ENCODE measurements around the gene CEACAM19. TPM values are rescaled to one million over a fixed set of nuclear protein-coding genes. Genes with fewer than 3 reads are reported as not detected.

The CEACAM19 gene
- total and polyA plus RNA-seq, 2 donors (not counting 3 experiments of a cell fraction or from before 2014, with no cell fraction given), result 9.9 to 14.5 TPM

DNA sequence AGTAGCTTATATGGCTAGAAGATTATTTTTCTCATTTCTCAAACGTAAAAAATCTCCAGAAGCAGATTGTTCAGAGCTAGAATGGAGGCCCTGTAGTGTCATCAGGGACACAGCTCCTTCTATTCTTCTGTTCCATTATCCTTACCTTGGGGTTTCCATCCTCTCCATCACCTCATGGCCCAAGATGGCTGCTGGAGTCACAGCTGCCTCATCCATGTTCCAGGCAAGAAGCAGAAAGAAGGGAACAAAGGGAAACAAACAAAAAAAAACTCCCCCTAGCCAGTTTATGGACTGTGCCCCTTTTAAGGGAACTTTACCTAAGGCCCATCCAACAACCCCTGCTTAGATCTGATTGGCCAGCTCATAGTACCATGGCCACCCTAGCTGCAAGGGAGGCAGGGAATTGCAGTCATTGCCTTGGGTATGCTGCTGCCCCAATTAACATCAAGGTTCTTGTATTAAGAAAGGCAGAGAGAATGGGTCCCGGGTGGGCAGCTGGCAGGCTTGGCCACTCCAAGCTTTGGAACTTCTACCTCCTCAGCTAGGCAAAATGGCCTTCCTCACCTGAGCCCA, 43.4 kb downstream of the CEACAM19 start:
- ChIA-PET CTCF (interaction anchor here (0.7 to 3.2 kb wide), 4 partner anchors 9 to 56 kb away, joined by 3 to 21 read pairs (median 9); no protein-coding TSS in a partner anchor), POLR2A (no interaction called here)

More for the DNA sequence above, 43.4 kb downstream of the CEACAM19 start:
- H4K20me1 ChIP-seq (replicated peaks; ENCODE audit: control insufficient read depth, extremely low read depth, insufficient read depth, low read length), result no peaks in the 10 kb centered on the region
- no peak overlapping the region for H3K4me3 ChIP-seq (replicated peaks in 1 of 3; ENCODE audit: insufficient read depth in 1 of 3, low read depth in 1 of 3, low read length in 3 of 3)
- FAIRE-seq (no peak), DNase-seq (ENCODE audit: low read depth, low spot score) (no peak)
- H3K4me1 ChIP-seq (ENCODE audit: control insufficient read depth, extremely low read depth, insufficient read depth, low read length), result peaks cover 26% of the 10 kb centered on the region
- peaks cover 16% of the 10 kb centered on the region for H3K79me2 ChIP-seq (ENCODE audit: control insufficient read depth, insufficient read depth, low read length)
- H2AFZ ChIP-seq (ENCODE audit: low read depth, low read length), result no peak overlapping the region
- intact Hi-C loops (cut with micrococcal nuclease) (no loop called here), dilution Hi-C loops (cut with MboI; ENCODE audit: extremely low pct_ligation_motif_present, low sequenced_read_pairs) (no loop called here)
- no peaks in the 10 kb centered on the region for H3K9me1 ChIP-seq (replicated peaks; ENCODE audit: control insufficient read depth, extremely low read depth, insufficient read depth, low read length)
- BruUV-seq (replicated peaks), result no TSS peak
- no peak for TF ChIP-seq FOS (IDR thresholded peaks at IDR 0.05; ENCODE audit: borderline replicate concordance, insufficient read depth, low read length)
- TF ChIP-seq, protein P1, sequence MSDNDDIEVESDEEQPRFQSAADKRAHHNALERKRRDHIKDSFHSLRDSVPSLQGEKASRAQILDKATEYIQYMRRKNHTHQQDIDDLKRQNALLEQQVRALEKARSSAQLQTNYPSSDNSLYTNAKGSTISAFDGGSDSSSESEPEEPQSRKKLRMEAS (IDR thresholded peaks at IDR 0.05; ENCODE audit: insufficient read depth, insufficient read length), result no peak
- no peak for TF ChIP-seq MYC (IDR thresholded peaks at IDR 0.05; ENCODE audit: low read depth, low read length)
- TF ChIP-seq POLR2AphosphoS5 (IDR thresholded peaks at IDR 0.05; ENCODE audit: insufficient read depth, low read depth, low read length), result no peak
- no peak for TF ChIP-seq JUN (IDR thresholded peaks at IDR 0.05; ENCODE audit: borderline replicate concordance, insufficient read depth, insufficient read length, low read depth)
- no peak for TF ChIP-seq EZH2 (IDR thresholded peaks at IDR 0.05; ENCODE audit: borderline replicate concordance, low read depth, low read length, severe bottlenecking)
- no peak for TF ChIP-seq POLR2A (IDR thresholded peaks at IDR 0.05; ENCODE audit: low read depth, low read length)
- TF ChIP-seq, protein P2, sequence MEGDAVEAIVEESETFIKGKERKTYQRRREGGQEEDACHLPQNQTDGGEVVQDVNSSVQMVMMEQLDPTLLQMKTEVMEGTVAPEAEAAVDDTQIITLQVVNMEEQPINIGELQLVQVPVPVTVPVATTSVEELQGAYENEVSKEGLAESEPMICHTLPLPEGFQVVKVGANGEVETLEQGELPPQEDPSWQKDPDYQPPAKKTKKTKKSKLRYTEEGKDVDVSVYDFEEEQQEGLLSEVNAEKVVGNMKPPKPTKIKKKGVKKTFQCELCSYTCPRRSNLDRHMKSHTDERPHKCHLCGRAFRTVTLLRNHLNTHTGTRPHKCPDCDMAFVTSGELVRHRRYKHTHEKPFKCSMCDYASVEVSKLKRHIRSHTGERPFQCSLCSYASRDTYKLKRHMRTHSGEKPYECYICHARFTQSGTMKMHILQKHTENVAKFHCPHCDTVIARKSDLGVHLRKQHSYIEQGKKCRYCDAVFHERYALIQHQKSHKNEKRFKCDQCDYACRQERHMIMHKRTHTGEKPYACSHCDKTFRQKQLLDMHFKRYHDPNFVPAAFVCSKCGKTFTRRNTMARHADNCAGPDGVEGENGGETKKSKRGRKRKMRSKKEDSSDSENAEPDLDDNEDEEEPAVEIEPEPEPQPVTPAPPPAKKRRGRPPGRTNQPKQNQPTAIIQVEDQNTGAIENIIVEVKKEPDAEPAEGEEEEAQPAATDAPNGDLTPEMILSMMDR (IDR thresholded peaks at IDR 0.05; ENCODE audit: extremely low read depth in 1 of 2, insufficient read depth in 1 of 2, low read depth in 1 of 2, low read length in 2 of 2), result no peak
- no peak for TF ChIP-seq GATA2 (IDR thresholded peaks at IDR 0.05; ENCODE audit: insufficient read depth, insufficient read length, low read depth, low read length)
- no peak overlapping the region for H3K9ac ChIP-seq (replicated peaks; ENCODE audit: extremely low read depth, insufficient read depth, low read length)
- peaks cover 2% of the 10 kb centered on the region for H3K9me3 ChIP-seq (replicated peaks; ENCODE audit: control insufficient read depth, insufficient read depth, low read length)
- H3K27ac ChIP-seq (ENCODE audit: insufficient read depth, low read depth, low read length), result no peak overlapping the region
- peaks cover 0 to 4% of the 10 kb centered on the region in 2 experiments for H3K36me3 ChIP-seq (ENCODE audit: control insufficient read depth in 2 of 2, extremely low read depth in 1 of 2, insufficient read depth in 2 of 2, low read length in 2 of 2)
- H3K4me2 ChIP-seq (ENCODE audit: insufficient read depth, low read length), result no peak overlapping the region
- H3K27me3 ChIP-seq (ENCODE audit: control insufficient read depth in 2 of 2, insufficient read depth in 2 of 2, low read length in 2 of 2), result no peaks in the 10 kb centered on the region
